Natural killer cell (primary cell): ENCODE data around the gene DNAH2. TPM values are rescaled to one million over a fixed set of nuclear protein-coding genes. Genes with fewer than 3 reads are reported as not detected.
A peak's percentile ranks its signal among the peaks of the same experiment; 100 is the strongest.

ENCODE experiments used
- ATAC-seq, 3 donors: fragments of 150-1000 bp in 2 of 3; fragments of 200-7000 bp in 1 of 3; cut with Tn5 transposase; 1 replicate in 1 of 3; 2 replicates in 2 of 3; pipeline ENCODE4 v1.10.0; 2021; ENCODE audit warnings: mild to moderate bottlenecking in 2 of 3, moderate library complexity in 2 of 3
- DNase-seq, 2 donors: peaks; one replicate each; pipeline versions ENCODE4 v3.0.0 to v3.0.0-alpha.2; 2013 to 2021; ENCODE audit warnings: mixed read lengths in 1 of 2
- H3K27ac ChIP-seq: one replicate; pipeline ENCODE4 v1.5.1; 2013; ENCODE audit warnings: mild to moderate bottlenecking, low read length
- H3K27me3 ChIP-seq: one replicate; pipeline ENCODE4 v1.6.1; 2013; ENCODE audit warnings: low read length; ENCODE audit not compliant: control insufficient read depth, insufficient read depth
- H3K36me3 ChIP-seq: one replicate; pipeline ENCODE4 v1.6.1; 2013; ENCODE audit warnings: low read length; ENCODE audit not compliant: control insufficient read depth, insufficient read depth
- H3K4me1 ChIP-seq: one replicate; pipeline ENCODE4 v1.6.1; 2013; ENCODE audit warnings: low read length; ENCODE audit not compliant: control insufficient read depth, insufficient read depth
- H3K4me3 ChIP-seq: one replicate; pipeline ENCODE4 v1.5.1; 2013; ENCODE audit warnings: low read length
- H3K9me3 ChIP-seq: one replicate; pipeline ENCODE4 v1.6.1; 2013; ENCODE audit warnings: low read length; ENCODE audit not compliant: control insufficient read depth, insufficient read depth
- H3K27ac Mint-ChIP-seq, 2 donors: one replicate each; pipeline ENCODE4 v1.8.0; 2022; ENCODE audit warnings: mild to moderate bottlenecking in 2 of 2, mixed read lengths in 2 of 2, moderate library complexity in 1 of 2
- H3K27me3 Mint-ChIP-seq, 2 donors: one replicate each; pipeline ENCODE4 v1.8.0; 2022; ENCODE audit warnings: low read depth in 2 of 2, mixed read lengths in 2 of 2
- H3K36me3 Mint-ChIP-seq: one replicate; pipeline ENCODE4 v1.8.0; 2022; ENCODE audit warnings: mixed read lengths
- H3K4me1 Mint-ChIP-seq, 2 donors: one replicate each; pipeline ENCODE4 v1.8.0; 2022; ENCODE audit warnings: mixed read lengths in 2 of 2
- H3K4me3 Mint-ChIP-seq: one replicate; pipeline ENCODE4 v1.8.0; 2022; ENCODE audit warnings: mild to moderate bottlenecking, moderate library complexity, mixed read lengths
- H3K9me3 Mint-ChIP-seq, 2 donors: one replicate each; pipeline ENCODE4 v1.8.0; 2022; ENCODE audit warnings: mixed read lengths in 2 of 2
- CTCF ChIP-seq: fragments of 200-600 bp; IDR thresholded peaks from one replicate; pipeline ENCODE4 v1.8.0; 2022; ENCODE audit warnings: antibody characterized with exemption
- WGBS: methylation state at CpG from one replicate; pipeline ENCODE4 v1.1.7; 2013; ENCODE audit warnings: missing lambda C conversion rate; ENCODE audit not compliant: insufficient coverage; 5-methylcytosine and 5-hydroxymethylcytosine counted together
- intact Hi-C: fragments of 100-400 bp; cut with micrococcal nuclease; formaldehyde crosslinking; loops from one replicate; pipeline ENCODE4 v1.14.2; 2022
- total RNA-seq, 4 donors: library from RNA; stranded (reverse); fragments of 120-200 nt in 1 of 4; gene quantifications; one replicate each; pipeline versions ENCODE4 v1.2.3 to v1.2.4, GENCODE V29; 2013 to 2022

Gene DNAH2
- total RNA-seq, 3 donors from 2014 or later (not counting 1 experiment from before 2014, with no cell fraction given) = 0.05 to 0.07 TPM; not detected in 1

- 86% methylated on average over 42 of the region's 42 CpGs for WGBS
- no peaks in the 10 kb centered on the region for H3K36me3 ChIP-seq
Measured at GRCh38 chr17:7740481-7741001, 23.0 kb downstream of the DNAH2 start.

GRCh38 chr17:7742729-7743128, 25.2 kb downstream of the DNAH2 start:
- no peaks in the 10 kb centered on the region for H3K36me3 ChIP-seq
- peaks cover 2% of the 10 kb centered on the region for H3K27me3 ChIP-seq
- Mint-ChIP-seq H3K27me3 (peaks cover 14 to 17% of the 10 kb centered on the region in 2 donors), H3K27ac (no peak overlapping the region), H3K9me3 (no peaks in the 10 kb centered on the region), H3K4me3 (no peak overlapping the region), H3K4me1 (no peaks in the 10 kb centered on the region), H3K36me3 (no peaks in the 10 kb centered on the region)
- no peaks in the 10 kb centered on the region for H3K9me3 ChIP-seq
- H3K4me1 ChIP-seq = no peaks in the 10 kb centered on the region
- no peak for DNase-seq
- ATAC-seq = no peak
- no peak overlapping the region for H3K27ac ChIP-seq
- no peak for TF ChIP-seq CTCF
- no peak overlapping the region for H3K4me3 ChIP-seq
- WGBS = 83% methylated on average over 10 of the region's 10 CpGs
- intact Hi-C loops = loop anchor here (1.0 to 10.0 kb wide), 5 partner anchors 112 to 315 kb away; partner anchors contain the start of genes CNTROB, CYB5D1, NAA38 and TMEM88

More at GRCh38 chr17:7740481-7741001, 23.0 kb downstream of the DNAH2 start:
- Mint-ChIP-seq H3K36me3 (no peaks in the 10 kb centered on the region), H3K9me3 (no peaks in the 10 kb centered on the region), H3K27ac (no peak overlapping the region), H3K27me3 (peaks cover 22 to 26% of the 10 kb centered on the region in 2 donors), H3K4me1 (no peaks in the 10 kb centered on the region), H3K4me3 (no peak overlapping the region)
- TF ChIP-seq CTCF = no peak
- H3K4me3 ChIP-seq = no peak overlapping the region
- no peaks in the 10 kb centered on the region for H3K9me3 ChIP-seq
- ATAC-seq = no peak
- intact Hi-C loops = loop anchor here (10.0 kb wide), 1 partner anchor 114 kb away; the partner anchor contains the start of genes CYB5D1, NAA38 and TMEM88
- DNase-seq = no peak
- H3K4me1 ChIP-seq = no peaks in the 10 kb centered on the region
- peaks cover 2% of the 10 kb centered on the region for H3K27me3 ChIP-seq
- H3K27ac ChIP-seq = no peak overlapping the region

- H3K4me3 ChIP-seq = no peak overlapping the region
- intact Hi-C loops = loop anchor here (10.0 kb wide), 1 partner anchor 110 kb away; the partner anchor contains the start of genes CYB5D1, NAA38 and TMEM88
- TF ChIP-seq CTCF = no peak
- no peaks in the 10 kb centered on the region for H3K4me1 ChIP-seq
- Mint-ChIP-seq H3K9me3 (no peaks in the 10 kb centered on the region), H3K27me3 (peaks cover 14 to 15% of the 10 kb centered on the region in 2 donors), H3K4me3 (no peak overlapping the region), H3K27ac (peak overlapping the region in 1 of 2 donors; percentile 48), H3K4me1 (no peaks in the 10 kb centered on the region), H3K36me3 (no peaks in the 10 kb centered on the region)
- DNase-seq = no peak
- peaks cover 2% of the 10 kb centered on the region for H3K27me3 ChIP-seq
- no peak for ATAC-seq
- no peaks in the 10 kb centered on the region for H3K9me3 ChIP-seq
- 64% methylated on average over 8 of the region's 8 CpGs for WGBS
- H3K27ac ChIP-seq = no peak overlapping the region
- no peaks in the 10 kb centered on the region for H3K36me3 ChIP-seq
Measured at GRCh38 chr17:7744416-7744815, 26.9 kb downstream of the DNAH2 start.
